ENCODE data around the gene FRK.
"Not testable (repeated sequence)": the region's sequence is repeated elsewhere in the genome, so short reads cannot be mapped to it uniquely, and the experiment has no call there.

FRK gene

GRCh38 chr6:116003668-116004067 is 57.0 kb downstream of the FRK start:
- DNase-seq: no peak

DNA sequence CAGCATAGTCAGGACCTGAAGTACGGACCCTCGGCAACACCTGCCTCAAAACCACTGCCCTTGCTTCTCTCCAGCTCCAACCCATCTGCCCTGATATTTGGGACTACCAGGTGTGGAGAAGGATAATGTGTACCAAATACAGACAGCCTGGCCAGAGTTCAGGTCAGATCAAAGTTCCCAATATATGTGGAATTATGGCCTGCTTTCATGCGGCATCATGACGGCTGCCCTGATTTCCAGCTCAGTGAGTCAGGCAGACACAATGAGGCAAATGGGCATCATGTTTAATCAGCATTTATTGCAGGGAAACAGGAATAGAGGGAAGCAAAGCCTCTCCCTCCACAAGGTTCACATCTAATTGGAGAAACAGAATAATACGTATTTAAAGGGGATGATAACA is 57.9 kb downstream of the FRK start:
- no peak for DNase-seq

GRCh38 chr6:115999235-115999634 is 61.5 kb downstream of the FRK start:
- DNase-seq: no peak

GRCh38 chr6:115997990-115998585 is 62.6 kb downstream of the FRK start:
- no peak for DNase-seq

DNA sequence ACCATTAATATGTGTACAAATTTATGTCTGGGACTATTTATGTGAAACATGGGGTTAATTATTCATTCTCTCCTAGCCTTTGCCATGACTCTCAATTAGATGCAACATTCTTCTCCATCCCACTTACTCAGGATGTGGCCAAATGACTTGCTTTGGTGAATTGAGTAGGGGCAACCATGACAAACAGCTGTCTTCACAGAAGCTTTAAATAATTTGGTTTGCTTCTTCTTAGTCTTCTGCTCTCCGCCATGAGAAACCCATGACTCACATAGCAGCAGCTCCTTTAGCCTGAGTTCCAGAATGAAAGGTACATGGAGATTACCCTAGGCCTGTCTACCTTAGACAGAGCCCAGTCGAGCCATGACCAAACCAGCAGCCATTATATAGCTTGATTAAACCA is 74.7 kb downstream of the FRK start:
- no peak for DNase-seq

DNA sequence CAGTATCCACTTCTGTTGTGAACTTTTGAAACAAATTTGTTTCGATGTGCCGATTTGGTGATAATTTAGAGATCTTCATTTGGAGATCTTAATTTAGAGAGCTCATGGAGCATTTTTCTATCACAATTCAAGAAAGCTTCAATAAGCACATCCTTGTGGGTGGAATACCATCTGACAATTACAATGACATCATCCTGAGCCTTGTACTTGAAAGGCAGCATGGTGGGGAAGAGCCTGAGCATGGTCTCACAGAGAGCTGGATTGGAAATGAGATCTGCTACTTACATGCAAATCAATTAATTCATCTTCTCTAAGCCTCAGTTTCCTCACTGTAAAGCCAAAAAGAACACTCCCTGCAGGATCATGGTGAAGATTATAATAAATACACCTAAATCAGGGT is 75.9 kb downstream of the FRK start:
- no peak for DNase-seq

DNA sequence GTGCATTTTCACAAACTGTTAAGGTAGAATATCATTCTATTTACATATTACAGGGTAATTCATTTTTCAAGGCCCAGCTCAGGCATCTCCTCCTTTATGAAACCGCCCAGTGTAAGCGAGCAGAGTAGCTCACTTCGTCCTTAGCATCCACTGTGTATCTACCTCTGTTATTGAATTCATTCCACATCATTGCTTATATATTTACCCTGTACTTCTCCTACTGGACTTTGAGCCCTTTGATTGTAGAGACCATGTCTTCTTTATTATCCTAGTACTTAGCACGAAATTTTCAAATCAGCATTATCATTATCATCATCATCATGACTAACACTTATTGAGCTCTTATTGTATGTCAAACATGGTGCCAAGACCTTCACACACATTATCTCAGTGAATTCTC is 76.7 kb downstream of the FRK start:
- DNase-seq: no peak

GRCh38 chr6:115982453-115982852 is 78.2 kb downstream of the FRK start:
- DNase-seq: no peak

- DNase-seq: no peak
Observed at GRCh38 chr6:115977220-115977619, 83.5 kb downstream of the FRK start.

DNA sequence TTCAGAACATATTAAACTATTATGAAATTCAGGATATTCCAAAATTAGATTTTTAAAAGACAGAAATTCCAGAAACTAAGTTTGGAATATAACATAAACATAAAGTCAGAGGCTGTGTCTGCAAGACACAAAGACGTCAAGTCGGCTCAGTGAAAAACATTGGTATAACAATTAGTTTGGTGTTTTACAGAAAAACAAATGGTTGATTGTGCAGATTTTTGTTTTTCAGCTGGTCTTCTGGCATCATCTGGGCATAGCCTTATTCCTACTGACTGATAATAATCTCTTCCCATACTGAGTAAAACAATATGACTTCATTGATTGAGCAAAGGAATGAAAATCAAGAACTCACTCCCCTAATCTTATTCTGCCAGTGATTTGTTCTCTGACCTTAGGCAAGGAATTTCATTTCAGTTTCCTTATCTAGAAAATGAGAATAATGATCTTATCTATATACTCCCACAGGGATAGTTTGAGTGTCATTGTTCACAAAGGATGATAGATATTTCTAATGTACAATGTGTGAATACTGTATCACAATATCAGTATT is 84.3 kb downstream of the FRK start:
- DNase-seq: no peak

- no peak for DNase-seq
Observed at GRCh38 chr6:115972679-115973078, 88.0 kb downstream of the FRK start.

GRCh38 chr6:115971785-115972184 is 88.9 kb downstream of the FRK start:
- DNase-seq: no peak

GRCh38 chr6:115969930-115970273 is 90.8 kb downstream of the FRK start:
- no peak for DNase-seq

- no peak for DNase-seq
Observed at GRCh38 chr6:115969207-115969929, 91.3 kb downstream of the FRK start.

- not testable (repeated sequence) for DNase-seq
Observed at GRCh38 chr6:115960286-115960685, 100.4 kb downstream of the FRK start.

DNA sequence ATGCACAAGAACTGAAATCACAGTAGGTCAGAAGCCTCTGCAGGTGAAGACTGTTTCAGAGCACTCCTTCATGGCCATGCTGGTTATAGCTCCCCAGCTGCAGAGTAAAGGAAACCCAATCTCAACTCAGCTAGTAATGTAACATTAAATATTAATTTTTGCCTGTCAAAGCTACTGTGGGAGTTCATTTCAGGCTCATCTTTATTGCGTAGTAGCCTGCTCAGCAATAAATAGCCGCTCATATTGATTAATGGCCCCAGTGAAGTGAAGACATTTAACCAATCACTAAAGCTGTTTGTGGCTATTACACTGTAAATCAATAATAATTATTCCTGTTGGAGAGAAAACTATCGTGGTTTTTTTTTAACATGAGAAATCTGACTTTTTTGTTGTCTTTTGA is 101.7 kb downstream of the FRK start:
- DNase-seq: no peak

DNA sequence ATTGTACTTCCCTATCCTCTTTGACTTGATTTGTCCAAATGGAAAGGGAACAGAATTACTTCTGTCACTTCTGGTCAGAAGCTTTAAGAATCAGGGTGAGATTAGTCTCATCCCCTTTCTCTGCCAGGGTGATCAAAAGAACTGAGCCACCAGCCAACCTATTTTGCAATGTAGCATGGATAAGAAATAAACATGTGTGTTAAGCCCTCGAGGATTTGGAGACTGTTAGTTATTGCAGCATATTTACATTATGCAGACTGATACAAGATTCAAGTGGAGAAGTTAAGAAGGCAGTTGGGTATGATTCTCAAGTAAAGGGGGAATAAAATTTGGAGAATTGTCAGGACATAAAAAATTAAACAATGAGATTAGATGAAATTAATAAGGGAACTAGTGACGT is 106.0 kb downstream of the FRK start:
- no peak for DNase-seq

GRCh38 chr6:115948751-115949150 is 111.9 kb downstream of the FRK start:
- DNase-seq: no peak

DNA sequence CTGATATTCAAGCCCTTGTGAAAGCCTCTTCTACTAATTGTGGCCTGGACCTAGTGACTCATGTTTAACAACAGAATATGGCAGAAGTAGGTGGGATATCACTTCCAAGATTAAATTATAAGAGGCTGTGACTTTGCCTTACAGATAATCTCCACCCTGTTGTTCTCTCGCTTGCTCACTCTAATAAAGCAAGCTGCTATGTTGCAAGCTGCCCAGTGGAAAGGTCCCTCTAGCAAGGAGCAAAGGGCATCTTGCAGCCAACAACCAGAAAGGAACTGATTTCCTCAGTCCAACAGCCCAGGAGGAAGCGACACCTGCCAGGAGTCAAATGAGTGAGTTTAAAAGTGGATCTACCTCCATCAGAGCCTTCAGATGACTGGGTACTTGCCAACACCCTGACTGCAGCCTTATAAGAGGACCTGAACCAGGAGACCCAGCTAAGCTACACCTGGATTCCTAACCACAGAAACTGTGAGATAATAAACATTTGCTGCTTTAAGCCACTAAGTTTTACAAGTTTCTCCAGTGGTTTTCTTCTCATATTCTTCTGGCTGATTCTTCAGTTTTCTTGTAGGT is 112.6 kb downstream of the FRK start:
- no peak for DNase-seq

- DNase-seq: no peak
Observed at GRCh38 chr6:115945812-115946211, 114.9 kb downstream of the FRK start.

DNA sequence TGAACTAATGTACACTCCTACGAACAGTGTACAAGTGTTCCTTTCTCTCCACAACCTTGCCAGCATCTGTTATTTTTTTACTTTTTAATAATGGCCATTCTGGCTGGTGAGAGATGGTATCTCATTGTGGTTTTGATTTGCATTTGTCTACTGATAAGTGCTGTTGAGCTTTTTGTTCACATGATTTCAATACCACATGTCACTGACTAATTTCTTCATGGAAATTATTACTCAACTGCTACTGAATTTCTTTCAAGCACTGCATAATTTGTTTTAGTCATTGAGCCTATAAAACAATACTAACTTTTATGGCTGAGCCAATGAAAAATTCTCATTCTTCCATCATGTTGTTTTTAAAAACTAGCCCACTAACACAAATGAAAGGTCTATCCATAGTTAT is 115.4 kb downstream of the FRK start:
- DNase-seq: no peak

GRCh38 chr6:115944829-115945228 is 115.9 kb downstream of the FRK start:
- not testable (repeated sequence) for DNase-seq

- not testable (repeated sequence) for DNase-seq
Observed at GRCh38 chr6:115937502-115937901, 123.2 kb downstream of the FRK start.

DNA sequence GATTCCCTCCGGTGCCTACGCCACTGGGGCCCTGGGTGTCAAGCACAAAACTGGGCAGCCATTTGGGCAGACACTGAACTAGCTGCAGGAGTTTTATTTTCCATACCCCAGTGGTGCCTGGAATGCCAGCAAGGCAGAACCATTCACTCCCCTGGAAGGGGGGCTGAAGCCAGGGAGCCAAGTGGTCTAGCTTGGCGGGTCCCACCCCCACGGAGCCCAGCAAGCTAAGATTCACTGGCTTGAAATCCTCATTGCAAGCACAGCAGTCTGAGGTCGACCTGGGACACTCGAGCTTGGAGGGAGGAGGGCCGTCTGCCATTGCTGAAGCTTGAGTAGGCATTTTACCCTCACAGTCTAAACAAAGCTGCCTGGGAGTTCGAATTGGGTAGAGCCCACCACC is 125.3 kb downstream of the FRK start:
- DNase-seq: no peak

Data from central memory CD4-positive, alpha-beta T cell (primary cell).